WTC11 (cell line): ENCODE data around the gene TLR7. TPM values are rescaled to one million over a fixed set of nuclear protein-coding genes. Genes with fewer than 3 reads are reported as not detected.

ENCODE experiments used
- ATAC-seq: fragments of 200-7000 bp; cut with Tn5 transposase; 2 replicates; pipeline ENCODE4 v1.10.0; 2021; ENCODE audit warnings: mild to moderate bottlenecking, moderate library complexity
- CTCF ChIA-PET: fragments of 300-600 bp; sonication (Branson Sonifier 250); formaldehyde crosslinking; loops from one replicate; lab custom pipeline; 2021; ENCODE audit warnings: antibody characterized with exemption; lab: Charles Lee
- POLR2A ChIA-PET: fragments of 350-600 bp; sonication (Branson Sonifier 250); formaldehyde crosslinking; loops from one replicate; lab custom pipeline; 2021; ENCODE audit warnings: antibody characterized with exemption; lab: Charles Lee
- DNase-seq: peaks from one replicate; pipeline ENCODE4 v3.0.0; 2021; ENCODE audit warnings: low spot score
- H3K27ac Mint-ChIP-seq: 2 replicates; pipeline ENCODE4 v1.8.0; 2021; ENCODE audit warnings: mixed read lengths
- H3K27me3 Mint-ChIP-seq: 2 replicates; pipeline ENCODE4 v1.8.0; 2021; ENCODE audit warnings: low read depth, mild to moderate bottlenecking, moderate library complexity, mixed read lengths
- H3K36me3 Mint-ChIP-seq: 2 replicates; pipeline ENCODE4 v1.8.0; 2021; ENCODE audit warnings: mixed read lengths
- H3K4me1 Mint-ChIP-seq: 2 replicates; pipeline ENCODE4 v1.8.0; 2022; ENCODE audit warnings: mixed read lengths
- H3K4me3 Mint-ChIP-seq: 2 replicates; pipeline ENCODE4 v1.8.0; 2021; ENCODE audit warnings: mild to moderate bottlenecking, moderate library complexity, mixed read lengths
- H3K9me3 Mint-ChIP-seq: 2 replicates; pipeline ENCODE4 v1.8.0; 2021; ENCODE audit warnings: mixed read lengths
- ATF1 ChIP-seq: sonication (generic); formaldehyde crosslinking; IDR thresholded peaks from 2 replicates; pipeline ENCODE4 v1.8.1; 2023; ENCODE audit warnings: mild to moderate bottlenecking, moderate library complexity, missing genetic modification reagents
- FOXP4 ChIP-seq: sonication (generic); formaldehyde crosslinking; IDR thresholded peaks from 2 replicates; pipeline ENCODE4 v1.8.0; 2022; ENCODE audit warnings: mild to moderate bottlenecking, missing genetic modification reagents
- GRHL2 ChIP-seq: fragments of 250-450 bp; sonication (Bioruptor Pico); IDR thresholded peaks from 2 replicates; pipeline ENCODE4 v1.8.0; 2022; ENCODE audit warnings: mild to moderate bottlenecking, moderate library complexity; ENCODE audit not compliant: insufficient replicate concordance, severe bottlenecking
- GTF2I ChIP-seq: fragments of 250-450 bp; sonication (Bioruptor Pico); conservative IDR thresholded peaks from 2 replicates; pipeline ENCODE4 v1.4.0; 2021; ENCODE audit warnings: mild to moderate bottlenecking
- HMGA2 ChIP-seq: fragments of 250-450 bp; sonication (Bioruptor Pico); IDR thresholded peaks from 2 replicates; pipeline ENCODE4 v1.4.0; 2021; ENCODE audit warnings: mild to moderate bottlenecking, moderate library complexity
- MAX ChIP-seq: sonication (generic); formaldehyde crosslinking; IDR thresholded peaks from 2 replicates; pipeline ENCODE4 v1.8.0; 2022; ENCODE audit warnings: mild to moderate bottlenecking, missing genetic modification reagents
- NFE2L1 ChIP-seq: sonication (generic); formaldehyde crosslinking; IDR thresholded peaks from 2 replicates; pipeline ENCODE4 v1.8.1; 2023; ENCODE audit warnings: missing genetic modification reagents
- NR2C2 ChIP-seq: sonication (generic); formaldehyde crosslinking; IDR thresholded peaks from 2 replicates; pipeline ENCODE4 v1.8.0; 2022; ENCODE audit warnings: mild to moderate bottlenecking, missing genetic modification reagents
- SMAD3 ChIP-seq: sonication (generic); formaldehyde crosslinking; IDR thresholded peaks from 2 replicates; pipeline ENCODE4 v1.8.0; 2022; ENCODE audit warnings: missing genetic modification reagents, mild to moderate bottlenecking, borderline replicate concordance
- TEAD1 ChIP-seq: sonication (generic); formaldehyde crosslinking; IDR thresholded peaks from 2 replicates; pipeline ENCODE4 v1.8.0; 2022; ENCODE audit warnings: mild to moderate bottlenecking, missing genetic modification reagents
- USF1 ChIP-seq: sonication (generic); formaldehyde crosslinking; IDR thresholded peaks from 2 replicates; pipeline ENCODE4 v1.8.0; 2022; ENCODE audit warnings: mild to moderate bottlenecking, missing genetic modification reagents
- ZBTB43 ChIP-seq: sonication (generic); formaldehyde crosslinking; IDR thresholded peaks from 2 replicates; pipeline ENCODE4 v1.8.1; 2023; ENCODE audit warnings: mild to moderate bottlenecking, missing genetic modification reagents
- ZNF138 ChIP-seq: sonication (generic); formaldehyde crosslinking; conservative IDR thresholded peaks from 2 replicates; pipeline ENCODE4 v1.8.1; 2022; ENCODE audit warnings: mild to moderate bottlenecking, moderate library complexity, missing genetic modification reagents
- ZNF317 ChIP-seq: sonication (generic); formaldehyde crosslinking; IDR thresholded peaks from 2 replicates; pipeline ENCODE4 v1.8.1; 2023; ENCODE audit warnings: low read depth, mild to moderate bottlenecking, moderate library complexity, missing genetic modification reagents, borderline replicate concordance
- ZNF416 ChIP-seq: fragments of 250-450 bp; sonication (Bioruptor Pico); IDR thresholded peaks from 2 replicates; pipeline ENCODE4 v1.9.0; 2021; ENCODE audit warnings: mild to moderate bottlenecking, inconsistent platforms
- ZNF512 ChIP-seq: sonication (generic); formaldehyde crosslinking; IDR thresholded peaks from 2 replicates; pipeline ENCODE4 v1.8.1; 2022; ENCODE audit warnings: missing genetic modification reagents, borderline replicate concordance
- ZSCAN18 ChIP-seq: fragments of 250-450 bp; sonication (Bioruptor Pico); IDR thresholded peaks from 2 replicates; pipeline ENCODE4 v2.1.2; 2022; ENCODE audit warnings: mild to moderate bottlenecking, moderate library complexity
- total RNA-seq: library from RNA; stranded (reverse); gene quantifications from 3 replicates; pipeline ENCODE4 v1.2.3, GENCODE V29; 2021
- TF ChIP-seq, protein P1 (sequence below): fragments of 250-450 bp; sonication (Bioruptor Pico); IDR thresholded peaks from 2 replicates; pipeline ENCODE4 v1.9.0; 2021; ENCODE audit warnings: mild to moderate bottlenecking
- TF ChIP-seq, protein P2 (sequence below): sonication (generic); formaldehyde crosslinking; IDR thresholded peaks from 2 replicates; pipeline ENCODE4 v1.8.1; 2023; ENCODE audit warnings: mild to moderate bottlenecking, moderate library complexity, missing genetic modification reagents

The TLR7 gene
- total RNA-seq, 1 experiment from 2014 or later = not detected

GRCh38 chrX:12911122-12911470 is 44.2 kb downstream of the TLR7 start:
- no peak for TF ChIP-seq ZBTB43 (CRISPR knock-in tag)
- TF ChIP-seq MAX = no peak
- no peak for TF ChIP-seq ATF1
- TF ChIP-seq USF1 (CRISPR knock-in tag) = no peak
- H3K9me3 Mint-ChIP-seq = no peaks in the 10 kb centered on the region
- no peaks in the 10 kb centered on the region for H3K36me3 Mint-ChIP-seq
- H3K4me1 Mint-ChIP-seq = peaks cover 11% of the 10 kb centered on the region
- DNase-seq = no peak
- no peak for ATAC-seq
- CTCF ChIA-PET = no interaction called here
- no peaks in the 10 kb centered on the region for H3K27me3 Mint-ChIP-seq
- H3K27ac Mint-ChIP-seq = no peak overlapping the region
- POLR2A ChIA-PET = no interaction called here
- H3K4me3 Mint-ChIP-seq = no peak overlapping the region

DNA sequence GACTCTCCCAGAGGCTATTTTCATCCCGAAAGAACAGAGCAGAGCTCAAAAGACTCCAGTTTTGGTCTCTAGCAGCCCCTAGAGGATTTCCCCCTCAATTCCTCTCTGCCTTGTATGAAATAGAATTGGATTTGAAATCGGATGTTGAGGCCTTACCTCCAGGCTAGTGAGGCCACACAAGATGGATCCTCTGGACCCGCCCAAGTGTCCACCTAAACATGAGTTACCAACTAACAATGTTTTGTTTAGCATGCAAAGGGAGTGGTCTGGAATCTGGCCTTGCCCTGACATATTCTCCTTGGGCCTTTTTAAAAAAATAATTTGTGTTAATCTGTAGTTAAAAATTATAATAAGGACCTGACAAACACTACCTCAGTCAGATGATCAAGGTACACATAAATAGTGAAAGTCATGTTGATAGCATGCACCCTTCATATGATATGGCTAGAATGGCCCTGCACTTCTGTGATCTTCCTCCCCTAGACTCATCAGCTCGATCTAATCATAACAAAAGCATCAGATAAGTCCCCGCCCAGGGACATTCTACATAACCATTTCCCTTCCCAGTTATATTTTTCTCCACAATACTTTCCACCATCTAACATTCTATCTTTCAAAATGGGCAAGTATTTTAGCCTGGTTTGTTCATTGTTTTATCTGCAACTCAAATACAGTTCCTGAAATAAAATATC is 46.1 kb downstream of the TLR7 start:
- no peaks in the 10 kb centered on the region for H3K36me3 Mint-ChIP-seq
- no peak overlapping the region for H3K27ac Mint-ChIP-seq
- peaks cover 13% of the 10 kb centered on the region for H3K4me1 Mint-ChIP-seq
- DNase-seq = no peak
- no peak overlapping the region for H3K4me3 Mint-ChIP-seq
- ChIA-PET POLR2A (no interaction called here), CTCF (interaction anchor here (1.0 to 1.4 kb wide), 2 partner anchors 12 to 99 kb away, joined by 3 to 5 read pairs; no protein-coding TSS in a partner anchor)
- H3K9me3 Mint-ChIP-seq = no peaks in the 10 kb centered on the region
- ATAC-seq = no peak; the same call in 1 of the 2 replicates
- TF ChIP-seq GRHL2 (no peak), SMAD3 (CRISPR knock-in tag) (no peak), TEAD1 (no peak), ZNF317 (CRISPR knock-in tag) (no peak), NR2C2 (CRISPR knock-in tag) (no peak)
- TF ChIP-seq, all 79 proteins: peak for 0
- H3K27me3 Mint-ChIP-seq = no peaks in the 10 kb centered on the region

- Mint-ChIP-seq H3K36me3 (no peaks in the 10 kb centered on the region), H3K4me1 (peaks cover 10% of the 10 kb centered on the region), H3K27ac (no peak overlapping the region), H3K27me3 (no peaks in the 10 kb centered on the region), H3K9me3 (no peaks in the 10 kb centered on the region), H3K4me3 (no peak overlapping the region)
- CTCF ChIA-PET = no interaction called here
- DNase-seq (no peak), ATAC-seq (no peak)
- TF ChIP-seq, protein P1, sequence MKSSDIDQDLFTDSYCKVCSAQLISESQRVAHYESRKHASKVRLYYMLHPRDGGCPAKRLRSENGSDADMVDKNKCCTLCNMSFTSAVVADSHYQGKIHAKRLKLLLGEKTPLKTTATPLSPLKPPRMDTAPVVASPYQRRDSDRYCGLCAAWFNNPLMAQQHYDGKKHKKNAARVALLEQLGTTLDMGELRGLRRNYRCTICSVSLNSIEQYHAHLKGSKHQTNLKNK (CRISPR knock-in tag) = no peak
- no peak for TF ChIP-seq ZNF138 (CRISPR knock-in tag)
- POLR2A ChIA-PET = no interaction called here
Measured at GRCh38 chrX:12917753-12918152, 50.9 kb downstream of the TLR7 start.

DNA sequence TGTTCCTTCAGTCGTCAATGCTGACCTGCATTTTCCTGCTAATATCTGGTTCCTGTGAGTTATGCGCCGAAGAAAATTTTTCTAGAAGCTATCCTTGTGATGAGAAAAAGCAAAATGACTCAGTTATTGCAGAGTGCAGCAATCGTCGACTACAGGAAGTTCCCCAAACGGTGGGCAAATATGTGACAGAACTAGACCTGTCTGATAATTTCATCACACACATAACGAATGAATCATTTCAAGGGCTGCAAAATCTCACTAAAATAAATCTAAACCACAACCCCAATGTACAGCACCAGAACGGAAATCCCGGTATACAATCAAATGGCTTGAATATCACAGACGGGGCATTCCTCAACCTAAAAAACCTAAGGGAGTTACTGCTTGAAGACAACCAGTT is 52.2 kb downstream of the TLR7 start:
- no peak for DNase-seq
- Mint-ChIP-seq H3K4me3 (no peak overlapping the region), H3K36me3 (no peaks in the 10 kb centered on the region), H3K27me3 (no peaks in the 10 kb centered on the region), H3K27ac (no peak overlapping the region), H3K9me3 (no peaks in the 10 kb centered on the region), H3K4me1 (peaks cover 3% of the 10 kb centered on the region)
- CTCF ChIA-PET = no interaction called here
- POLR2A ChIA-PET = no interaction called here
- ATAC-seq = no peak
- TF ChIP-seq FOXP4 (CRISPR knock-in tag) (no peak), HMGA2 (no peak), ATF1 (no peak), ZSCAN18 (CRISPR knock-in tag) (no peak), GTF2I (no peak), ZNF416 (no peak), NFE2L1 (CRISPR knock-in tag) (no peak), ZNF512 (CRISPR knock-in tag) (no peak)
- TF ChIP-seq, protein P2, sequence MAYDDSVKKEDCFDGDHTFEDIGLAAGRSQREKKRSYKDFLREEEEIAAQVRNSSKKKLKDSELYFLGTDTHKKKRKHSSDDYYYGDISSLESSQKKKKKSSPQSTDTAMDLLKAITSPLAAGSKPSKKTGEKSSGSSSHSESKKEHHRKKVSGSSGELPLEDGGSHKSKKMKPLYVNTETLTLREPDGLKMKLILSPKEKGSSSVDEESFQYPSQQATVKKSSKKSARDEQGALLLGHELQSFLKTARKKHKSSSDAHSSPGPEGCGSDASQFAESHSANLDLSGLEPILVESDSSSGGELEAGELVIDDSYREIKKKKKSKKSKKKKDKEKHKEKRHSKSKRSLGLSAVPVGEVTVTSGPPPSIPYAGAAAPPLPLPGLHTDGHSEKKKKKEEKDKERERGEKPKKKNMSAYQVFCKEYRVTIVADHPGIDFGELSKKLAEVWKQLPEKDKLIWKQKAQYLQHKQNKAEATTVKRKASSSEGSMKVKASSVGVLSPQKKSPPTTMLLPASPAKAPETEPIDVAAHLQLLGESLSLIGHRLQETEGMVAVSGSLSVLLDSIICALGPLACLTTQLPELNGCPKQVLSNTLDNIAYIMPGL (CRISPR knock-in tag) = no peak
